HepG2 (cell line): ENCODE measurements around the gene ST14. TPM values are rescaled to one million over a fixed set of nuclear protein-coding genes. Genes with fewer than 3 reads are reported as not detected.

Source experiments
- ATAC-seq: fragments of 200-7000 bp; cut with Tn5 transposase; 3 replicates; pipeline ENCODE4 v1.9.1; 2020; ENCODE audit warnings: mild to moderate bottlenecking, moderate library complexity
- BruUV-seq: library from RNA; stranded (reverse); fragments of 400-500 nt; replicated peaks from 2 replicates; lab custom pipeline; 2021; lab: Mats Ljungman, UMichigan
- CTCF ChIA-PET: fragments of 300-600 bp; formaldehyde crosslinking; extraction: SDS; loops from one replicate; lab custom pipeline; 2021; ENCODE audit warnings: low total read pairs, inconsistent platforms, low intra/inter-chr PET ratio; lab: Yijun Ruan, JAX
- POLR2A ChIA-PET: fragments of 350-600 bp; sonication (Branson Sonifier 250); formaldehyde crosslinking; loops from one replicate; lab custom pipeline; 2020; ENCODE audit warnings: antibody characterized with exemption, inconsistent platforms; lab: Yijun Ruan, JAX
- DNase-seq: peaks from one replicate; pipeline ENCODE4 v3.0.0-alpha.2; 2015; ENCODE audit warnings: low spot score
- FAIRE-seq: peaks from 3 replicates; lab custom pipeline; 2011; peaks lifted over from hg19 to GRCh38; lab: Jason Lieb, UNC
- H2AFZ ChIP-seq: one replicate; pipeline ENCODE4 v1.6.1; 2011; ENCODE audit warnings: low read length, inconsistent platforms
- H3K27ac ChIP-seq: fragments of 300-600 bp; 3 replicates; pipeline ENCODE4 v1.8.0; 2011; ENCODE audit warnings: mixed run types, mild to moderate bottlenecking, mixed read lengths, low read length, inconsistent platforms; ENCODE audit not compliant: insufficient read depth; ENCODE audit errors: extremely low read length
- H3K27me3 ChIP-seq, 2 experiments: fragments of 200-600 bp in 1 of 2; 2 replicates in 1 of 2; 3 replicates in 1 of 2; pipeline versions ENCODE4 v1.6.0 to v1.8.0; 2011; ENCODE audit warnings: low read length in 2 of 2, mild to moderate bottlenecking in 2 of 2, moderate library complexity in 2 of 2, inconsistent platforms in 1 of 2; ENCODE audit not compliant: insufficient read depth in 2 of 2, control insufficient read depth in 1 of 2
- H3K36me3 ChIP-seq, 2 experiments: fragments of 200-600 bp in 1 of 2; replicated peaks in 1 of 2; 2 replicates in 1 of 2; 3 replicates in 1 of 2; pipeline versions ENCODE4 v1.5.1 to v1.8.0; 2011; ENCODE audit warnings: low read length in 2 of 2, inconsistent platforms in 1 of 2; ENCODE audit not compliant: insufficient read depth in 2 of 2, control insufficient read depth in 1 of 2
- H3K4me1 ChIP-seq: 2 replicates; pipeline ENCODE4 v1.5.1; 2012; ENCODE audit warnings: low read length, inconsistent platforms; ENCODE audit not compliant: insufficient read depth
- H3K4me2 ChIP-seq: 2 replicates; pipeline ENCODE4 v1.6.0; 2011; ENCODE audit warnings: low read depth, low read length, inconsistent platforms
- H3K4me3 ChIP-seq, 3 experiments: fragments of 200-600 bp in 1 of 3; sonication (generic), shearing (Covaris generic) in 1 of 3; replicated peaks in 1 of 3; 2 replicates each; pipeline ENCODE4 v1.5.1; 2011 to 2016; ENCODE audit warnings: low read length in 3 of 3, inconsistent platforms in 2 of 3, low read depth in 2 of 3, mild to moderate bottlenecking in 2 of 3, control low read depth in 1 of 3, mixed read lengths in 1 of 3; ENCODE audit not compliant: insufficient read depth in 1 of 3
- H3K79me2 ChIP-seq: one replicate; pipeline ENCODE4 v1.6.1; 2011; ENCODE audit warnings: low read length, inconsistent platforms; ENCODE audit not compliant: insufficient read depth
- H3K9ac ChIP-seq: 2 replicates; pipeline ENCODE4 v1.6.0; 2011; ENCODE audit warnings: mild to moderate bottlenecking, low read depth, low read length, inconsistent platforms; ENCODE audit not compliant: insufficient read depth
- H3K9me3 ChIP-seq: 2 replicates; pipeline ENCODE4 v1.5.1; 2012; ENCODE audit warnings: mild to moderate bottlenecking, low read length
- H4K20me1 ChIP-seq: 2 replicates; pipeline ENCODE4 v1.6.0; 2011; ENCODE audit warnings: inconsistent platforms, mild to moderate bottlenecking, low read length, moderate library complexity; ENCODE audit not compliant: insufficient read depth
- FOXM1 ChIP-seq: sonication (generic); formaldehyde crosslinking; IDR thresholded peaks from 2 replicates; pipeline ENCODE4 v1.5.0; 2020; ENCODE audit warnings: missing genetic modification reagents
- MAFG ChIP-seq: sonication (generic); formaldehyde crosslinking; IDR thresholded peaks from 2 replicates; pipeline ENCODE4 v1.5.1; 2020; ENCODE audit warnings: mild to moderate bottlenecking, missing genetic modification reagents
- ONECUT2 ChIP-seq: sonication (generic); formaldehyde crosslinking; IDR thresholded peaks from 2 replicates; pipeline ENCODE4 v1.4.0; 2020; ENCODE audit warnings: missing genetic modification reagents
- SOX5 ChIP-seq: IDR thresholded peaks from 2 replicates; pipeline ENCODE4 v1.6.1; 2016; ENCODE audit warnings: borderline replicate concordance
- SP4 ChIP-seq: sonication (generic); formaldehyde crosslinking; IDR thresholded peaks from 2 replicates; pipeline ENCODE4 v1.8.1; 2023; ENCODE audit warnings: mild to moderate bottlenecking, missing genetic modification reagents
- YEATS2 ChIP-seq: sonication (generic); formaldehyde crosslinking; IDR thresholded peaks from 2 replicates; pipeline ENCODE4 v1.4.0; 2020; ENCODE audit warnings: missing genetic modification reagents, borderline replicate concordance
- ZBTB33 ChIP-seq: sonication (generic); formaldehyde crosslinking; IDR thresholded peaks from 2 replicates; pipeline ENCODE4 v1.4.0; 2020; ENCODE audit warnings: missing genetic modification reagents
- ZMYM3 ChIP-seq: sonication (generic); formaldehyde crosslinking; IDR thresholded peaks from 2 replicates; pipeline ENCODE4 v1.5.1; 2020; ENCODE audit warnings: mild to moderate bottlenecking, missing genetic modification reagents
- ZNF282 ChIP-seq: fragments of 450-650 bp; IDR thresholded peaks from 2 replicates; pipeline ENCODE4 v1.6.1; 2018; ENCODE audit not compliant: partially characterized antibody
- ZNF615 ChIP-seq: sonication (generic); formaldehyde crosslinking; IDR thresholded peaks from 2 replicates; pipeline ENCODE4 v1.5.0; 2020; ENCODE audit warnings: mild to moderate bottlenecking, missing genetic modification reagents, borderline replicate concordance
- WGBS: methylation state at CpG from one replicate; pipeline ENCODE4 v1.1.6; 2017; ENCODE audit warnings: low lambda C conversion rate; 5-methylcytosine and 5-hydroxymethylcytosine counted together
- in situ Hi-C: cut with HindIII; loops from 2 replicates; pipeline ENCODE4 v1.10.0; 2017; ENCODE audit warnings: low pct_unique_long_range_greater_than_20kb; ENCODE audit not compliant: extremely low pct_ligation_motif_present
- intact Hi-C: fragments of 100-400 bp; cut with micrococcal nuclease; formaldehyde crosslinking; loops from one replicate; pipeline ENCODE4 v1.10.0; 2022; ENCODE audit not compliant: unreplicated experiment
- polyA plus RNA-seq, 8 experiments: library from polyadenylated mRNA; depleted of rRNA in 3 of 8; stranded (reverse) in 7 of 8; unstranded in 1 of 8; fragments of >200 nt; fragmentation: Illumina TruSeq in 4 of 8; extraction: Trizol in 4 of 8; gene quantifications; 2 replicates each; pipeline versions ENCODE4 v1.2.1 to v1.2.3, GENCODE V29; 2011 to 2016; ENCODE audit warnings: low read depth in 4 of 8, missing spikeins in 1 of 8, mixed read lengths in 1 of 8; ENCODE audit not compliant: insufficient read depth in 1 of 8
- total RNA-seq, 5 experiments: library from RNA; depleted of rRNA; stranded (reverse); fragments of >200 nt; fragmentation: Illumina TruSeq; extraction: Trizol; gene quantifications; 2 replicates each; pipeline ENCODE4 v1.2.3, GENCODE V29; 2016; ENCODE audit warnings: low read depth in 1 of 5

The ST14 gene
- total and polyA plus RNA-seq, 2 of the 13 experiments (the other 11 are each of a cell fraction or from before 2014, with no cell fraction given), result 0.88 to 1.4 TPM

- Histone ChIP-seq H3K79me2 (no peaks in the 10 kb centered on the region), H3K4me1 (peaks cover 30% of the 10 kb centered on the region), H3K9me3 (no peaks in the 10 kb centered on the region), H3K36me3 (no peaks in the 10 kb centered on the region), H4K20me1 (no peaks in the 10 kb centered on the region), H3K4me3 (no peak overlapping the region), H3K4me2 (no peak overlapping the region), H3K27ac (no peak overlapping the region), H3K9ac (no peak overlapping the region), H3K27me3 (peaks cover 0 to 25% of the 10 kb centered on the region in 2 experiments; a peak in 4 of 5 replicates), H2AFZ (no peak overlapping the region)
- DNase-seq, result no peak
- in situ Hi-C loops (loop anchor here (10.0 to 25.0 kb wide), 3 partner anchors 149 to 672 kb away; no protein-coding TSS in a partner anchor), intact Hi-C loops (no loop called here)
- no peak for FAIRE-seq
- TF ChIP-seq ONECUT2 (no peak), ZMYM3 (CRISPR knock-in tag) (no peak), ZNF282 (no peak), FOXM1 (no peak), ZBTB33 (CRISPR knock-in tag) (no peak), SOX5 (CRISPR knock-in tag) (no peak), MAFG (no peak), ZNF615 (CRISPR knock-in tag) (no peak), SP4 (no peak), YEATS2 (CRISPR knock-in tag) (no peak)
- POLR2A ChIA-PET, result no interaction called here
- CTCF ChIA-PET, result no interaction called here
- 62% methylated on average over 12 of the region's 13 CpGs for WGBS
- ATAC-seq, result no peak
- no TSS peak for BruUV-seq
Measured at GRCh38 chr11:130215531-130216220, 56.1 kb downstream of the ST14 start.
